Uterine smooth muscle cell (primary cell): ENCODE measurements around the gene ERVH48-1. TPM values are rescaled to one million over a fixed set of nuclear protein-coding genes. Genes with fewer than 3 reads are reported as not detected.

Experiments
- total RNA-seq: library from RNA; depleted of rRNA; stranded (reverse); fragments of >200 nt; gene quantifications from 2 replicates; pipeline ENCODE4 v1.2.3, GENCODE V29; 2014

The ERVH48-1 gene
- total RNA-seq, result under 0.01 TPM in 1 of 2 replicates, not detected in the other

DNA sequence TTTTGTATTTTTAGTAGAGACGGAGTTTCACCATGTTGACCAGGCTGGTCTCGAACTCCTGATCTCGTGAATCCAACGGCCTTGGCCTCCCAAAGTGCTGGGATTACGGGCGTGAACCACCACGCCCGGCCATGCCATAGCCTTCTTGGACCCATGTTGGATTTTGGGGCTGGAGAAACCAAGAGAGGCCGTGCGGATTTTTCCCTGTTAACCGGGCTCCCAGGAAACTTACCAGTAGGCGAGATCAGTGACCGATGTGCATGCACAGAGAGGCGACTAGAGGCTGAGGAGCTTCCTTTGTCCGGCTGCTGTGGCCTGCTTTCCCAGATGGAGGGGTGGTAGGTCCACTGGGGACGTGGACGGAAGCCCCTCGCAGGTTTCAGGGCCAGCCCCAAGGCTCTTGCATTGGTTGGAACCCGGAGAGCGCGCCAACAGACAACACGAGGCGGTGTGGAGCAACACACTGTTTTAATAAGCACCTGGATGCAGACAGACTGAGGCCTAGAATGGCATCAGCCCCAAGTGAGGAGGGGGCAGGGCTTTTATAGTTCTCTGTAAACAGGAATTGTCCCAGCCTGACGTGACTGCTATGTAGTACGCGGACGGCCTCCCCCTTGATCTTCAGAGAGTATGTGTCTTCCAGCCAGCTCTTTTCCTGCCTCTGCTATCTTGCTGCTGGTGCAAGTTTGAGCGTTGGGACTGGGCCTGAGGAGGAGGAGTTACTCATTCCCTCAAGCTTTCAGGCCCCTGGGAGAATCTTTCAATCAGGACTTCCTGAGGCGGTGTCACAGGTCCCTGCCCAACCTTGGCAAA lies at the start of gene ERVH48-1:
TSS of gene ERVH48-1 (minus strand) at position 517 of the 813 bp plus-strand sequence. CDS start 6,624 bp downstream, outside the sequence.

DNA sequence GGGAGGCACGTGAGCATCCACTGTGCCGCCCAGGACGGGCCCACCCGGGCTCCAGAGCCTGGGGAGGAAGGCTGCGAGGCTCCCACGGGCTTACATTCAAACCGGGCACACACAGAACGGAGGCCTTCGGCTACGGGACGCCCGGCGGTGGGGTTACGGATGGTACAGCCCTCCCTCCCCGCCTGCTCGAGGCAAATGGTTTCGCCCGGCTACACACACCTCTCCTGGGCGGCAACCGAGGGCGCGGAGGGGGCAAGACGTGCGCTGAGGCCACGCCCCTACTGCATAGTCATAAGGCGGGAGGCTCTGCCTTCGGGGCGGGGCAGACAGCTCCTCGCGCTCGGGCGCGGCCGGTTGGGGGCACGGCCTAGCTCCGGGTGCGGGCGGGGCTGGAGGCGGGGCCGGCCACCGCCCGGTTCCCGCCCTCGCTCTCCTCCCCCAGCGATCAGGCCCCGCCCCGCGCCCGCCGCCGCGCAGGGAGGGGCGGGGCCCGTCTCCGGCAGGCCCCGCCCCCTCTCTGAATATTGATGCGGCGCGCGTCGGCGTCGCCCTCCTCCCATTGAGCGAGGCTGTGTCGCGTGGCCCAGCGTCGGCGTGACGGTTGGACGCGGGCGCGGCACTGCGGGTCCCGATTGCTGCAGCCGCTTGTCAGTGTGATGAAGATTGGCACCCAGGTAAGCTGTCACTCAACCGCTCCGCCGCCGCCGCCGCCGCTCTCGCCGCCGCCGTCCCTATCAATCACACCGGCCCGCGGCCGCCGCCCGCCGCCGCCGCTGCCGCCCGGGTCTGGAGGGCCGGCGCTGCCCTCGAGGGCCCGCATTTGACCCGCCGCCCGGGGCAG lies 48.8 kb upstream of the ERVH48-1 start, which contains the start of gene PKNOX1:
TSS of gene PKNOX1 (plus strand) at position 572 of the 841 bp plus-strand sequence. CDS start 29,820 bp downstream, outside the sequence.

DNA sequence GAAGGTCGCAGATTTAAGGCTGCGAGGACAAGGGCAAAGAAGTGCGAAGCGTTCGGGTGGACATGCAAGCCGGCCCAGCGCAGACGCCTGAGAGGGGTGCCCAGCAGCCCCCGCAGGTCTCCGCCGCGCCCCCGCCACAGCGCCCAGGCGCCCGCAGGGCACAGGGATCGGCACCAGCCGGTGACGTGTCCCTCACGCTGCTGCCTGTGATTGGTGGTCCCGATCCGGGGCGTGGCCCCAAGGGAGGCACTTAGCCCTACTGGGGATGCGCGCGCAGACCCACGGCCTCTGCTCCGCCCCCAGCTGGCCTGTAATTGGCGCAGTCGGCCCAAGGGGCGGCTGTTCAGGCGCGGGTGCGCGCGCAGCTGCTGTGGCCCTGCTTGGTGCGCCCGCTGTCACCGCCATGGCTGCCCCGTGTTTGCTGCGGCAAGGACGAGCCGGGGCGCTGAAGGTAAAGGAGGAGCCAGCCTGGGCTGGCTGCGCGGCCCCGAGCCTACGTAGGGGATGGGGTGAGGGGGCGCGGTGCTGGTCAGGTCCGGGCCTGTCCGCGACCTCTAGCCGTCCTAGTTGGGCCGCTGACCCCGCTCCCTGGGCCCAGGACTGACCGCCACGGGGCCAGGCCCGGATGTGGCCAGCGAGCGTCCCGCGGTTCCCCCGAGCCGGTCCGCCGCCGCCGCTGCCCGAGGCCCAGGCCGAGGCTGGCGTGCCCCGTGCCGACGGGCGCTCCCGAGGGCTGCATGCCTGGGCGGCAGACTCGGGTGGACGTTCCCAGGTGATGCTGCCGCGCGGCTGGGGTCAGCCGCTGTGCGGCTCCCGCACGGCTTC lies 32.3 kb downstream of the ERVH48-1 start, which contains the start of gene NDUFV3:
TSS of gene NDUFV3 (plus strand) at position 379 of the 825 bp plus-strand sequence. CDS start at position 404, 25 bp downstream.

DNA sequence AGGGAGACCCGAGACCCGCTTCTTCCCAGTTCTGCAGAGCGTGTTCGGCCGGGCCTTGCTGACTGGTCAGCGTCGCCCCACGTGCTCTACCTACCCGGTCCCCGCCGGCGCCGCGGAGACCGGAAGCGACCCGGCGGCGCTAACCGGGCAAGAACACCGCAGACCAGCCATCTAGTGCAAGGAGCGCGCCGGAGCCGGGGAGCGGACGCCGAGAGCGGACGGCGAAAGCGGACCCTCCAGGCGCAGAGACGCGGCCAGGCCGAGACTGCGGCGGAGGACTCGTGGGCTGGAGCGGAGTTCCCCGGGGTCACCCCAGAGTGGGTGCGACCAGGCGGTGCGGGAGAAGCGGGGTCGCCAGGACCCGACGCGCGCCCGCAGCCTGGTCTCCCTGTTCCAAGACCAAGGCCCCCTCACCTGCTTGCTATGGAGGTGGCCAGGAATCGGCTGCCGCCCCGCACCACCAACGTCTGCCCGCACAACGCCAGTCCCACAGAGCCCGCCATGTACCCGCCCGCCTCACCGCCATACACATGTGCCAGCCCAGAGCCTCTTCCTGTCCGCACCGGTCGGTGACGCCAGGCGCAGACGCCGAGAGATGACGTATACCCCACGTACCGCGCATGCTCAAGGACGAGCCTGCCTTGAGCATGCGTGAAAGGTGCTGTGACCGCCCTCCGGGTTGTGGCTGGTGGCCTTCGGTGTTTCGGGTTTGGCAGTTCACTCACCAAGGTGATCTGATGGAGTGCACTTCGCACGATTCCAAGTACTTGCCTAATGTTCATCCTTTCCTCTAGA lies 46.2 kb downstream of the ERVH48-1 start, which contains the start of gene WDR4:
TSS of gene WDR4 (minus strand) at position 547 of the 795 bp plus-strand sequence. CDS start at position 503, 44 bp downstream.

Other genes starting within 250 kb of the ERVH48-1 start
- gene WDR4, start 46.1 kb downstream of the ERVH48-1 start, total RNA-seq, result 16.7 and 19.9 TPM in 2 replicates
- 27.1 and 56.4 TPM in 2 replicates for gene NDUFV3, start 32.3 kb downstream of the ERVH48-1 start, total RNA-seq
- 16.6 and 30.0 TPM in 2 replicates for gene PKNOX1, start 48.9 kb upstream of the ERVH48-1 start, total RNA-seq
- gene CBS, start 150.2 kb upstream of the ERVH48-1 start, total RNA-seq, result 33.1 and 138 TPM in 2 replicates
- gene U2AF1, start 181.9 kb upstream of the ERVH48-1 start, total RNA-seq, result 29.1 and 39.6 TPM in 2 replicates
- gene CRYAA, start 243.4 kb upstream of the ERVH48-1 start, total RNA-seq, result not detected in 2 replicates